GM06990 (cell line): ENCODE measurements around the gene ABCB11.

Source experiments
- DNase-seq: peaks from one replicate; pipeline ENCODE4 v3.0.0-alpha.2; 2011; ENCODE audit not compliant: insufficient read length; ENCODE audit errors: extremely low read depth
- H3K27me3 ChIP-seq: replicated peaks from 2 replicates; pipeline ENCODE4 v1.6.0; 2011; ENCODE audit warnings: low read length; ENCODE audit not compliant: control insufficient read depth, insufficient read depth
- H3K36me3 ChIP-seq: 2 replicates; pipeline ENCODE4 v1.5.1; 2011; ENCODE audit warnings: low read length; ENCODE audit not compliant: control insufficient read depth, insufficient read depth
- H3K4me3 ChIP-seq: replicated peaks from 2 replicates; pipeline ENCODE4 v1.5.1; 2011; ENCODE audit warnings: low read depth, mild to moderate bottlenecking, control low read depth, low read length
- CTCF ChIP-seq: IDR thresholded peaks from 2 replicates; pipeline ENCODE4 v1.5.1; 2011; ENCODE audit warnings: low read length, control low read depth, mild to moderate bottlenecking, inconsistent platforms; ENCODE audit not compliant: insufficient read depth, poor library complexity, severe bottlenecking

Gene ABCB11

GRCh38 chr2:168915441-168916330 is 115.4 kb downstream of the ABCB11 start:
- no peak for DNase-seq
- no peak overlapping the region for H3K4me3 ChIP-seq

GRCh38 chr2:168913495-168913894 is 117.6 kb downstream of the ABCB11 start:
- TF ChIP-seq CTCF, result no peak
- no peak for DNase-seq
- Histone ChIP-seq H3K36me3 (no peaks in the 10 kb centered on the region), H3K27me3 (no peaks in the 10 kb centered on the region; the same call in 1 of the 2 replicates), H3K4me3 (no peak overlapping the region)

More at GRCh38 chr2:168915441-168916330, 115.4 kb downstream of the ABCB11 start:
- TF ChIP-seq CTCF, result no peak
- Histone ChIP-seq H3K27me3 (no peaks in the 10 kb centered on the region), H3K36me3 (no peaks in the 10 kb centered on the region)

GRCh38 chr2:168912901-168913369 is 118.2 kb downstream of the ABCB11 start:
- H3K36me3 ChIP-seq, result no peaks in the 10 kb centered on the region
- H3K27me3 ChIP-seq, result no peaks in the 10 kb centered on the region; the same call in 1 of the 2 replicates
- no peak overlapping the region for H3K4me3 ChIP-seq
- DNase-seq, result no peak
- no peak for TF ChIP-seq CTCF

- H3K27me3 ChIP-seq, result no peaks in the 10 kb centered on the region; the same call in 1 of the 2 replicates
- no peak for TF ChIP-seq CTCF
- no peaks in the 10 kb centered on the region for H3K36me3 ChIP-seq
- no peak overlapping the region for H3K4me3 ChIP-seq
- no peak for DNase-seq
These were observed 118.7 kb downstream of the ABCB11 start for GRCh38 chr2:168912466-168912865.

GRCh38 chr2:168910330-168910729 is 120.8 kb downstream of the ABCB11 start:
- H3K36me3 ChIP-seq, result no peaks in the 10 kb centered on the region
- H3K4me3 ChIP-seq, result no peak overlapping the region
- DNase-seq, result no peak
- TF ChIP-seq CTCF, result no peak
- no peaks in the 10 kb centered on the region; the same call in 1 of the 2 replicates for H3K27me3 ChIP-seq
